PFSK-1 (cell line): ENCODE results near the gene WNK2.

ENCODE experiments used
- FOXP2 ChIP-seq: optimal IDR thresholded peaks from 2 replicates; pipeline ENCODE3; 2011; ENCODE audit warnings: borderline replicate concordance, control low read depth, inconsistent platforms; ENCODE audit not compliant: insufficient read depth; ENCODE audit errors: extremely low read length, extremely low read depth
- POLR2AphosphoS5 ChIP-seq: IDR thresholded peaks from 2 replicates; pipeline ENCODE4 v1.6.1; 2012; ENCODE audit warnings: low read depth, mild to moderate bottlenecking, control low read depth, low read length, moderate library complexity
- REST ChIP-seq, 2 experiments: IDR thresholded peaks; 2 replicates each; pipeline versions ENCODE4 v1.6.1 to v1.8.0; 2011 to 2012; ENCODE audit warnings: low read depth in 2 of 2, low read length in 2 of 2, control low read depth in 1 of 2, inconsistent platforms in 1 of 2, mild to moderate bottlenecking in 1 of 2, moderate library complexity in 1 of 2; ENCODE audit not compliant: insufficient read depth in 1 of 2
- SIN3A ChIP-seq: IDR thresholded peaks from 2 replicates; pipeline ENCODE4 v1.6.1; 2012; ENCODE audit warnings: mild to moderate bottlenecking, low read length, moderate library complexity, borderline replicate concordance; ENCODE audit not compliant: insufficient read depth
- TAF1 ChIP-seq: IDR thresholded peaks from 2 replicates; pipeline ENCODE4 v1.6.1; 2012; ENCODE audit warnings: low read length, control low read depth, borderline replicate concordance; ENCODE audit not compliant: insufficient read depth

Gene WNK2

GRCh38 chr9:93161786-93162562, 22.0 kb upstream of the WNK2 start:
- TF ChIP-seq SIN3A (no peak), REST (IDR thresholded peaks at IDR 0.05; ENCODE audit: insufficient read depth in 1 of 2, low read depth in 2 of 2, low read length in 2 of 2) (no peak), FOXP2 (no peak), POLR2AphosphoS5 (no peak), TAF1 (no peak)

GRCh38 chr9:93164085-93164484, 19.9 kb upstream of the WNK2 start:
- TF ChIP-seq SIN3A (no peak), FOXP2 (no peak), TAF1 (no peak), POLR2AphosphoS5 (no peak), REST (IDR thresholded peaks at IDR 0.05; ENCODE audit: insufficient read depth in 1 of 2, low read depth in 2 of 2, low read length in 2 of 2) (no peak)

GRCh38 chr9:93166699-93167098, 17.2 kb upstream of the WNK2 start:
- TF ChIP-seq POLR2AphosphoS5 (no peak), REST (IDR thresholded peaks at IDR 0.05; ENCODE audit: insufficient read depth in 1 of 2, low read depth in 2 of 2, low read length in 2 of 2) (no peak), FOXP2 (no peak), TAF1 (no peak), SIN3A (no peak)

GRCh38 chr9:93167185-93167584, 16.8 kb upstream of the WNK2 start:
- TF ChIP-seq FOXP2: no peak
- TF ChIP-seq TAF1: no peak
- no peak for TF ChIP-seq SIN3A
- no peak for TF ChIP-seq REST (IDR thresholded peaks at IDR 0.05; ENCODE audit: insufficient read depth in 1 of 2, low read depth in 2 of 2, low read length in 2 of 2)
- no peak for TF ChIP-seq POLR2AphosphoS5
